Stimulated activated CD4-positive, alpha-beta T cell treated with anti-CD3 and anti-CD28 coated beads, Interleukin-2, amount 100 ng/mL, for 48 hours (primary cell): ENCODE data around the gene REEP6.
"Not testable (repeated sequence)": the region's sequence is repeated elsewhere in the genome, so short reads cannot be mapped to it uniquely, and the experiment has no call there.

ENCODE experiments used
- DNase-seq, 2 donors: peaks; one replicate each; pipeline ENCODE4 v3.0.0-alpha.2; 2020

The REEP6 gene

DNA sequence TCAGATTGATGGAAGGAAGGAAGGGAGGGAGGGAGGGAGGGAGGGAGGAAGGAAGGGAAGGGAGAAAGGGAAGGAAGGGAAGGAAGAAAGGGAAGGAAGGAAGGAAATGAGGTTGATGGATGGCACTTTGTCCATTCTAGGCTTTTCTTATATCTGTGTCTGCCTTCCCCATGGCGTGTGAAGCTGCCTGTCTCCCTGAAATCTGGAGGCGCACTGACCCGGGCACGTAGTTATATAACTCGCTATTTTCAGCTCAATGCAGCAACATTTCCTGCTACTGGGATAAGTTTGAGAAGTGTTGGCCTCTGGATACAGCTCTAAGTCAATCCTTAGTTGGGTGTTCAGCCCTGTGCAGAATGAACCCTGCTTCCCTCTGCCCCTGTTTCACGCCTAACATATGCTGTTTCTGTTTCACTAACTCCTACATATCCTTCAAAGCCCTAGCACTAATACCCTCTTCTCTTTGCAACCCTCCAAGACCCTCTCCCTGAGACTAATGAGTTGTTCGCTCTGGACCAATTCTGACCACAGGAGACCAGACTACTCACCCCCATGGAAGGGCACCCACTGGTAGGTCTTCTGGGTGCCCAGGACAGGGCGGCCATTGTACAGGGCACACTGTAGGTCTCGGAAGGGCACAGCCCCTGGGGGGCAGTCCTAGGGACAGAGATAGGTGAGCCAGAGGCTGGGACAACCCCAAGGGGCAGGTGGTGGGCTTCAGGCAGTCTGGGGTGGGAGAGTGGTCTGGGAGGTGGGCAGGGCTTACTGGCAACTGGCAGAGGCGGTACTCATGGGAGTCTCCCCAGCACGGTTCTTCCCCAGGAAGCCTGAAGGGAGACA lies 18.8 kb downstream of the REEP6 start:
- no peak for DNase-seq

GRCh38 chr19:1510442-1510806 lies 19.4 kb downstream of the REEP6 start:
- DNase-seq, result no peak

DNA sequence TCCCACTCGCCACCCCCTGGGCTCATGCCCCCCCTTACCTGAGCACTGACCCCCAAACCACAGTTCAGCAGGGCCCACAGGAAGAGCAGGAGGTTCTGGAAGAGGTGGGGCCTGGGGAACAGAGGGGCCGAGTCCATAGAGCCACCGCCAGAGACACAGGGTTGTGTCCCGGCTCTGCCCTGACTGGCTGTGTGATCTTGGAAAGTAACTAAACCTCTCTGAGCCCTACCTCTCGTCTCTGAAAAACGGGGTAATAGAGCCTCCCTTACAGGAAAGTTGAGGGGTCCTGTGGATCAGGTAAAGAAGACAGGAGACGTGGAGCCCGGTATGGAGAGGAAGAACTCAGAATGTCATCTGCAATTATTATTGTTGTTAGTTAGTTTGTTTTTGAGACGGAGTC lies 19.8 kb downstream of the REEP6 start:
- no peak for DNase-seq

GRCh38 chr19:1511318-1512317 lies 20.6 kb downstream of the REEP6 start:
- DNase-seq, result no peak

- peak; percentile 68 to 73 for DNase-seq
These were observed 21.9 kb downstream of the REEP6 start, which contains the start of gene ADAMTSL5 for GRCh38 chr19:1512671-1513498. ADAMTSL5 (minus strand) TSS chr19:1513019; CDS start chr19:1510943, 2,076 bp downstream.

- peak; percentile 59 to 72 for DNase-seq
These were observed 22.7 kb downstream of the REEP6 start for GRCh38 chr19:1513499-1514294.

- DNase-seq, result no peak
These were observed 23.3 kb downstream of the REEP6 start for GRCh38 chr19:1514295-1514661.

DNA sequence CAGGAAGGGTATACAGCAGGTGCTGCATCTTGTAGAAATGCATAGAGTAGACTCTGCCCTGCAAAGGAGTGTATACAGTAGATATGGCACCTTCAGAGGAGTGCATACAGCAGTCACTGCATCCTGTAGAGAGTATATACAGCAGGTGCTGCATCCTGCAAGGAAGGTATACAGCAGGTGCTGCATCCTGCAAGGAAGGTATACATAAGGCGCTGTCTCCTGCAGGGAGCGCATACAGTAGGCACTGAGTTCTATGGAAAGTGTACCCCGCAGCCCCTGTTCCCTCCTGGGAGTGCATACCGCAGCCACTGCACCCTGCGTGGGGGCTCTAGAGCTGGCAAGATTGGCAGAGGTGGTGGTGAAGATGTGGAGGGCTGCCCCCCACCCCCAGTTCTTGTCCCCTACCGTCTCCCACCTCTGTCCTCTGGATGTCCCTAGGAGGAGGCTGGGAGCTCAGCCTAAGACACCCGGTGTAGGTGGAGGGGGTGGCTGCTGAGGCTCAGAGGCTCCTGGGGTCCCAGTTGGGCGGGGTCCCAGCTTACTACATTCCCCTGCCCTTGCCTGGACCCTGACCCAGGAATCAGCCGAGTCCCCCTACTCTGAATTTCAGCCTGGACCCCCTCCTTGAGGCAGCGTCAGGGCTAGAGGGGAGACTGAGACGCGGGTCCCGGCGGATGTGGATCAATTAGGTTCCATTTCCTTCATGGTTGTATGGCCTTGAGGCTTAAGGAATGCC lies 24.2 kb downstream of the REEP6 start:
- DNase-seq, result no peak

GRCh38 chr19:1516395-1516753 lies 25.4 kb downstream of the REEP6 start:
- DNase-seq, result no peak

DNA sequence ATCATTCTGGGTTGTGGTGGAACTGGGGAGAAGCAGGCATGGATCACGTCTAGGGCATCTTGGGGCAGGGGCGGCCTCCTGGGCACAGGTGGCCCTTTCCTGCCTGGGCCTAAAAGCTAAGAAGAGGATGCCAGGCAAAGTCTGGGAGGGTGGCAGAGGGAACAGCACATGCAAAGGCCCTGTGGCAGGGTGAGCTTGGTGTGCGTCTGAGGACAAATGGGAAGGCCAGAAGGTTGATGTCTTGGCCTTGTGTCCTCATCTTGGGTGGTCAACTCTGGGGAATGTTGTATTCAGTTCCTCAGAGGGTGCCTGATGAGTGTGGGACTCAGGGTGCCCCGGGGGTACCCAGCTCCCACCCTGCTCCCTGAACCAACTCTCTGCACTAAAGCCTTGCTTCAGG lies 27.5 kb downstream of the REEP6 start:
- no peak for DNase-seq

GRCh38 chr19:1519802-1520201 lies 28.8 kb downstream of the REEP6 start:
- DNase-seq, result not testable (repeated sequence)

GRCh38 chr19:1520203-1520780 lies 29.3 kb downstream of the REEP6 start:
- DNase-seq, result no peak

- no peak for DNase-seq
These were observed 30.7 kb downstream of the REEP6 start for GRCh38 chr19:1521636-1522035.

- DNase-seq, result no peak
These were observed 31.1 kb downstream of the REEP6 start for GRCh38 chr19:1522061-1522460.

DNA sequence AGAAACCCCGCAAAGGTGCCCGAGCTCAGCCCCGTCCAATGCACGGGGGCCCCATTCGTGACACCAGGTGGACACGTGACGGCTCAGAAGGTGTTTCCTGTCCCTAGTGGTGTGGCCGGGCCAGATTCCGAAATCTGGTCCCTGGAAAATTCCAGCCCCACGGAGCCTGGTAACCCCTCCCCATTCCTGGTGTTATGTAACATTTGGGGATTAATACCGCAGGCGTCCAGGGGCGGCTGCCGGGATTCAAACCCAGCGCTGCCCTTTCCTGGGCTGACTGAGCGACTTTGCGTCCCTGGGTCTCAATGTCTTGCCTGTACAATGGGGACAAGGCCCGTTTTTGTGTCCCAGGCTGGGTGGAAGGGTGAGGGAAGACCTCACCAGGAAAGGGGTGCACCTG lies 31.9 kb downstream of the REEP6 start:
- DNase-seq, result no peak

DNA sequence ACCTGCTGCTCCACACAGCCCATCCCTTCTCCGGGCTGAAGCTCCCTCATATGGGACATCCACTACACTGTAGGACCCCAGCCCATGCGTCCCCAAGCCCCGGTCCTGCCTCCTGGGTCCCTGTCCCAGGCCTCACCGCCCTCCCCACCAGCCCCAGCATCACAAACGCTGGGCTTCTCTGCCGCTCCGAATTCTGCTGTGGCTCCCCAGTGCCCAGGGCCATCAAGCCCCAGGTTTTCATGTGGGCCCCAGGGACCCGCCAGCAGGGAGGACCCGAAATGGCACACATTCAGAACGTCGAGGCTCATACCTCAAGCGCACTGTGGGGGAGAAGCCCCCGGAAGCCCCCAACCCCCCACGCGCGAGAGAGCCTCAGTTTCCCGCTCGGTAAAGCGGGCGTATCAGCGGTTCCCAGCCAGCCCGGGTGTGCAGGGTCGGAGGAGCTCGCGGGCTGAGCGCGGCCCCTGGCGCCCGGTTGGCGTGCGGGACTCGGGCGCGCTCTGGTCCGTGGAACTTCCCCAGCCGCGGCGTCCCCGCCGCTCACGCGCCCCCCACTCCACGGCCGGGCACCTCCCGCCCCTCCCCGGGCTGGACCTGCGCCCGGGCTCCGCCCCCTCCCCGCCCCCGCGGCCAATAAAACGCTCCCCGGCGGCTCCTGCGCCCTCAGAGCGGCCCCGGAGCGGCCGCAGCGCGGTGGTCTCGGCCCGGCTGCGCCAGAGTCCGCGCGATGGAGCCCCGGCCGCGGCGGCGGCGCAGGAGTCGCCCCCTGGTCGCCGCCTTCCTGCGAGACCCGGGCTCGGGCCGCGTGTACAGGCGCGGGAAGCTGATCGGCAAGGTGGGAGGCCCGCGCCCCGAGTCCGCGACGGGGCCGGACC lies 32.7 kb downstream of the REEP6 start, which contains the start of gene PLK5:
Gene PLK5, plus strand, starts transcription at position 666 of the 875 bp plus-strand sequence. CDS start 2,920 bp downstream, outside the sequence.
- no peak for DNase-seq

- DNase-seq, result no peak
These were observed 33.4 kb downstream of the REEP6 start for GRCh38 chr19:1524287-1524971.

- DNase-seq, result no peak
These were observed 34.0 kb downstream of the REEP6 start for GRCh38 chr19:1524972-1525325.

GRCh38 chr19:1525343-1525742 lies 34.4 kb downstream of the REEP6 start:
- no peak for DNase-seq
